Esophagus squamous epithelium (tissue), 4 donors: ENCODE measurements around the gene C13orf42.

Experiments
- POLR2A ChIP-seq, 4 donors: fragments of 450-650 bp; IDR thresholded peaks; one replicate each; pipeline ENCODE4 v1.6.1; 2017; ENCODE audit warnings: antibody characterized with exemption in 4 of 4, mild to moderate bottlenecking in 4 of 4, moderate library complexity in 3 of 4
- TF ChIP-seq, protein P1 (sequence below), 6 experiments: fragments of 450-650 bp in 4 of 6; fragments of 200-600 bp in 2 of 6; sonication (generic) in 2 of 6; IDR thresholded peaks; one replicate each; pipeline ENCODE4 v1.5.1; 2016 to 2019; ENCODE audit warnings: antibody characterized with exemption in 6 of 6, mild to moderate bottlenecking in 4 of 6, moderate library complexity in 4 of 6

DNA sequence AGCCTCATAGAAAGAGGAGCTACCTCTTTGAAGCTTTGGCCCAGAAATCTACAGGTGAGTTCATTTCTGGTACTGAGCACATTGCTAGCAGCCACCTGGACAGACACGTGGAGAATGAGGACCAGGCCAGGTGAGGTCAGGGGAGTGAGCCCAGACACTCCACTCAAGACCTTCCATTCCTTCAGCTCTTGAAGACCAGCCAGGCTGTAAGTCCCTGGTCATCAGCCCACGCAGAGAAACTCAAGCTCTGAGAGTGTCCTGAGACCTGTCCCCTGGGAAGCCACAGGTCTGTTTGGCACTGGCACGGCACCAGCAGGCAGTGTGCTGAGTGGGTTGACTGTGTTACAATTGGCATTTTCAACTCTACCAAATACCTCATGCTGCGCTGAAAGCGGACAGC is 27.4 kb downstream of the C13orf42 start:
- TF ChIP-seq POLR2A (IDR thresholded peaks at IDR 0.05) = no peak
- TF ChIP-seq, protein P1, sequence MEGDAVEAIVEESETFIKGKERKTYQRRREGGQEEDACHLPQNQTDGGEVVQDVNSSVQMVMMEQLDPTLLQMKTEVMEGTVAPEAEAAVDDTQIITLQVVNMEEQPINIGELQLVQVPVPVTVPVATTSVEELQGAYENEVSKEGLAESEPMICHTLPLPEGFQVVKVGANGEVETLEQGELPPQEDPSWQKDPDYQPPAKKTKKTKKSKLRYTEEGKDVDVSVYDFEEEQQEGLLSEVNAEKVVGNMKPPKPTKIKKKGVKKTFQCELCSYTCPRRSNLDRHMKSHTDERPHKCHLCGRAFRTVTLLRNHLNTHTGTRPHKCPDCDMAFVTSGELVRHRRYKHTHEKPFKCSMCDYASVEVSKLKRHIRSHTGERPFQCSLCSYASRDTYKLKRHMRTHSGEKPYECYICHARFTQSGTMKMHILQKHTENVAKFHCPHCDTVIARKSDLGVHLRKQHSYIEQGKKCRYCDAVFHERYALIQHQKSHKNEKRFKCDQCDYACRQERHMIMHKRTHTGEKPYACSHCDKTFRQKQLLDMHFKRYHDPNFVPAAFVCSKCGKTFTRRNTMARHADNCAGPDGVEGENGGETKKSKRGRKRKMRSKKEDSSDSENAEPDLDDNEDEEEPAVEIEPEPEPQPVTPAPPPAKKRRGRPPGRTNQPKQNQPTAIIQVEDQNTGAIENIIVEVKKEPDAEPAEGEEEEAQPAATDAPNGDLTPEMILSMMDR (IDR thresholded peaks at IDR 0.05) = no peak
